HepG2 (cell line): ENCODE measurements around the gene BARX2. TPM values are rescaled to one million over a fixed set of nuclear protein-coding genes. Genes with fewer than 3 reads are reported as not detected.

Source experiments
- ATAC-seq: fragments of 200-7000 bp; cut with Tn5 transposase; 3 replicates; pipeline ENCODE4 v1.9.1; 2020; ENCODE audit warnings: mild to moderate bottlenecking, moderate library complexity
- BruUV-seq: library from RNA; stranded (reverse); fragments of 400-500 nt; replicated peaks from 2 replicates; lab custom pipeline; 2021; lab: Mats Ljungman, UMichigan
- CTCF ChIA-PET: fragments of 300-600 bp; formaldehyde crosslinking; extraction: SDS; loops from one replicate; lab custom pipeline; 2021; ENCODE audit warnings: low total read pairs, inconsistent platforms, low intra/inter-chr PET ratio; lab: Yijun Ruan, JAX
- POLR2A ChIA-PET: fragments of 350-600 bp; sonication (Branson Sonifier 250); formaldehyde crosslinking; loops from one replicate; lab custom pipeline; 2020; ENCODE audit warnings: antibody characterized with exemption, inconsistent platforms; lab: Yijun Ruan, JAX
- DNase-seq: peaks from one replicate; pipeline ENCODE4 v3.0.0-alpha.2; 2015; ENCODE audit warnings: low spot score
- FAIRE-seq: peaks from 3 replicates; lab custom pipeline; 2011; peaks lifted over from hg19 to GRCh38; lab: Jason Lieb, UNC
- H2AFZ ChIP-seq: one replicate; pipeline ENCODE4 v1.6.1; 2011; ENCODE audit warnings: low read length, inconsistent platforms
- H3K27ac ChIP-seq: fragments of 300-600 bp; 3 replicates; pipeline ENCODE4 v1.8.0; 2011; ENCODE audit warnings: mixed run types, mild to moderate bottlenecking, mixed read lengths, low read length, inconsistent platforms; ENCODE audit not compliant: insufficient read depth; ENCODE audit errors: extremely low read length
- H3K27me3 ChIP-seq, 2 experiments: fragments of 200-600 bp in 1 of 2; 2 replicates in 1 of 2; 3 replicates in 1 of 2; pipeline versions ENCODE4 v1.6.0 to v1.8.0; 2011; ENCODE audit warnings: low read length in 2 of 2, mild to moderate bottlenecking in 2 of 2, moderate library complexity in 2 of 2, inconsistent platforms in 1 of 2; ENCODE audit not compliant: insufficient read depth in 2 of 2, control insufficient read depth in 1 of 2
- H3K36me3 ChIP-seq, 2 experiments: fragments of 200-600 bp in 1 of 2; replicated peaks in 1 of 2; 2 replicates in 1 of 2; 3 replicates in 1 of 2; pipeline versions ENCODE4 v1.5.1 to v1.8.0; 2011; ENCODE audit warnings: low read length in 2 of 2, inconsistent platforms in 1 of 2; ENCODE audit not compliant: insufficient read depth in 2 of 2, control insufficient read depth in 1 of 2
- H3K4me1 ChIP-seq: 2 replicates; pipeline ENCODE4 v1.5.1; 2012; ENCODE audit warnings: low read length, inconsistent platforms; ENCODE audit not compliant: insufficient read depth
- H3K4me2 ChIP-seq: 2 replicates; pipeline ENCODE4 v1.6.0; 2011; ENCODE audit warnings: low read depth, low read length, inconsistent platforms
- H3K4me3 ChIP-seq, 3 experiments: fragments of 200-600 bp in 1 of 3; sonication (generic), shearing (Covaris generic) in 1 of 3; replicated peaks in 1 of 3; 2 replicates each; pipeline ENCODE4 v1.5.1; 2011 to 2016; ENCODE audit warnings: low read length in 3 of 3, inconsistent platforms in 2 of 3, low read depth in 2 of 3, mild to moderate bottlenecking in 2 of 3, control low read depth in 1 of 3, mixed read lengths in 1 of 3; ENCODE audit not compliant: insufficient read depth in 1 of 3
- H3K79me2 ChIP-seq: one replicate; pipeline ENCODE4 v1.6.1; 2011; ENCODE audit warnings: low read length, inconsistent platforms; ENCODE audit not compliant: insufficient read depth
- H3K9ac ChIP-seq: 2 replicates; pipeline ENCODE4 v1.6.0; 2011; ENCODE audit warnings: mild to moderate bottlenecking, low read depth, low read length, inconsistent platforms; ENCODE audit not compliant: insufficient read depth
- H3K9me3 ChIP-seq: 2 replicates; pipeline ENCODE4 v1.5.1; 2012; ENCODE audit warnings: mild to moderate bottlenecking, low read length
- H4K20me1 ChIP-seq: 2 replicates; pipeline ENCODE4 v1.6.0; 2011; ENCODE audit warnings: inconsistent platforms, mild to moderate bottlenecking, low read length, moderate library complexity; ENCODE audit not compliant: insufficient read depth
- CREM ChIP-seq, 2 experiments: sonication (generic) in 1 of 2; formaldehyde crosslinking in 1 of 2; IDR thresholded peaks; 2 replicates each; pipeline versions ENCODE4 v1.4.0 to v1.6.1; 2016 to 2020; ENCODE audit warnings: antibody characterized with exemption in 1 of 2, mild to moderate bottlenecking in 1 of 2, missing genetic modification reagents in 1 of 2
- CSRNP1 ChIP-seq: sonication (generic); formaldehyde crosslinking; IDR thresholded peaks from 2 replicates; pipeline ENCODE4 v1.8.1; 2023; ENCODE audit warnings: mild to moderate bottlenecking, missing genetic modification reagents
- HOXA5 ChIP-seq: sonication (generic); formaldehyde crosslinking; IDR thresholded peaks from 2 replicates; pipeline ENCODE4 v1.4.0; 2020; ENCODE audit warnings: missing genetic modification reagents
- HOXA7 ChIP-seq: sonication (generic); formaldehyde crosslinking; IDR thresholded peaks from 2 replicates; pipeline ENCODE4 v1.8.1; 2022; ENCODE audit warnings: mild to moderate bottlenecking, missing genetic modification reagents, moderate library complexity
- KDM2A ChIP-seq: sonication (generic); formaldehyde crosslinking; IDR thresholded peaks from 2 replicates; pipeline ENCODE4 v1.4.0; 2020; ENCODE audit warnings: low read depth, missing genetic modification reagents, borderline replicate concordance
- MTA3 ChIP-seq: sonication (generic); formaldehyde crosslinking; IDR thresholded peaks from 2 replicates; pipeline ENCODE4 v1.4.0; 2020; ENCODE audit warnings: missing genetic modification reagents
- NFRKB ChIP-seq: fragments of 450-650 bp; IDR thresholded peaks from 2 replicates; pipeline ENCODE4 v1.6.1; 2017
- RFX1 ChIP-seq: fragments of 450-650 bp; IDR thresholded peaks from 2 replicates; pipeline ENCODE4 v1.6.1; 2017
- SRSF9 ChIP-seq: fragments of 200-400 bp; formaldehyde crosslinking; IDR thresholded peaks from 2 replicates; pipeline ENCODE4 v1.6.1; 2018; ENCODE audit warnings: borderline replicate concordance, mild to moderate bottlenecking, low read depth, low read length; ENCODE audit not compliant: insufficient read depth, poor library complexity, severe bottlenecking
- ZC3H4 ChIP-seq: sonication (generic); formaldehyde crosslinking; IDR thresholded peaks from 2 replicates; pipeline ENCODE4 v1.4.0; 2020; ENCODE audit warnings: missing genetic modification reagents, borderline replicate concordance
- ZNF24 ChIP-seq: fragments of 450-650 bp; IDR thresholded peaks from 2 replicates; pipeline ENCODE4 v1.6.1; 2017; ENCODE audit warnings: antibody characterized with exemption, mild to moderate bottlenecking
- ZNF562 ChIP-seq: sonication (generic); formaldehyde crosslinking; IDR thresholded peaks from 2 replicates; pipeline ENCODE4 v1.8.0; 2022; ENCODE audit warnings: missing genetic modification reagents, borderline replicate concordance
- ZNF577 ChIP-seq: sonication (generic); formaldehyde crosslinking; IDR thresholded peaks from 2 replicates; pipeline ENCODE4 v1.4.0; 2020; ENCODE audit warnings: mild to moderate bottlenecking, low read depth, missing genetic modification reagents, borderline replicate concordance
- WGBS: methylation state at CpG from one replicate; pipeline ENCODE4 v1.1.6; 2017; ENCODE audit warnings: low lambda C conversion rate; 5-methylcytosine and 5-hydroxymethylcytosine counted together
- in situ Hi-C: cut with HindIII; loops from 2 replicates; pipeline ENCODE4 v1.10.0; 2017; ENCODE audit warnings: low pct_unique_long_range_greater_than_20kb; ENCODE audit not compliant: extremely low pct_ligation_motif_present
- intact Hi-C: fragments of 100-400 bp; cut with micrococcal nuclease; formaldehyde crosslinking; loops from one replicate; pipeline ENCODE4 v1.10.0; 2022; ENCODE audit not compliant: unreplicated experiment
- polyA plus RNA-seq, 8 experiments: library from polyadenylated mRNA; depleted of rRNA in 3 of 8; stranded (reverse) in 7 of 8; unstranded in 1 of 8; fragments of >200 nt; fragmentation: Illumina TruSeq in 4 of 8; extraction: Trizol in 4 of 8; gene quantifications; 2 replicates each; pipeline versions ENCODE4 v1.2.1 to v1.2.3, GENCODE V29; 2011 to 2016; ENCODE audit warnings: low read depth in 4 of 8, missing spikeins in 1 of 8, mixed read lengths in 1 of 8; ENCODE audit not compliant: insufficient read depth in 1 of 8
- total RNA-seq, 5 experiments: library from RNA; depleted of rRNA; stranded (reverse); fragments of >200 nt; fragmentation: Illumina TruSeq; extraction: Trizol; gene quantifications; 2 replicates each; pipeline ENCODE4 v1.2.3, GENCODE V29; 2016; ENCODE audit warnings: low read depth in 1 of 5
- TF ChIP-seq, protein P1 (sequence below): sonication (generic); formaldehyde crosslinking; IDR thresholded peaks from 2 replicates; pipeline ENCODE4 v1.4.0; 2020; ENCODE audit warnings: missing genetic modification reagents, borderline replicate concordance

Gene BARX2
- total and polyA plus RNA-seq, 2 of the 13 experiments (the other 11 are each of a cell fraction or from before 2014, with no cell fraction given): not detected

- ATAC-seq (no peak), FAIRE-seq (no peak), DNase-seq (no peak)
- no peak overlapping the region for H3K4me2 ChIP-seq
- WGBS: 0% methylated on average over 4 of the region's 6 CpGs
- H2AFZ ChIP-seq: no peak overlapping the region
- TF ChIP-seq KDM2A (CRISPR knock-in tag) (no peak), ZC3H4 (CRISPR knock-in tag) (no peak), HOXA7 (CRISPR knock-in tag) (no peak), CSRNP1 (no peak), ZNF577 (CRISPR knock-in tag) (no peak), ZNF562 (CRISPR knock-in tag) (no peak), CREM (IDR thresholded peaks at IDR 0.05) (no peak), CREM (CRISPR knock-in tag; IDR thresholded peaks at IDR 0.05) (no peak), MTA3 (CRISPR knock-in tag) (no peak), SRSF9 (no peak), NFRKB (no peak), ZNF24 (no peak), RFX1 (no peak), HOXA5 (CRISPR knock-in tag) (no peak)
- TF ChIP-seq, protein P1, sequence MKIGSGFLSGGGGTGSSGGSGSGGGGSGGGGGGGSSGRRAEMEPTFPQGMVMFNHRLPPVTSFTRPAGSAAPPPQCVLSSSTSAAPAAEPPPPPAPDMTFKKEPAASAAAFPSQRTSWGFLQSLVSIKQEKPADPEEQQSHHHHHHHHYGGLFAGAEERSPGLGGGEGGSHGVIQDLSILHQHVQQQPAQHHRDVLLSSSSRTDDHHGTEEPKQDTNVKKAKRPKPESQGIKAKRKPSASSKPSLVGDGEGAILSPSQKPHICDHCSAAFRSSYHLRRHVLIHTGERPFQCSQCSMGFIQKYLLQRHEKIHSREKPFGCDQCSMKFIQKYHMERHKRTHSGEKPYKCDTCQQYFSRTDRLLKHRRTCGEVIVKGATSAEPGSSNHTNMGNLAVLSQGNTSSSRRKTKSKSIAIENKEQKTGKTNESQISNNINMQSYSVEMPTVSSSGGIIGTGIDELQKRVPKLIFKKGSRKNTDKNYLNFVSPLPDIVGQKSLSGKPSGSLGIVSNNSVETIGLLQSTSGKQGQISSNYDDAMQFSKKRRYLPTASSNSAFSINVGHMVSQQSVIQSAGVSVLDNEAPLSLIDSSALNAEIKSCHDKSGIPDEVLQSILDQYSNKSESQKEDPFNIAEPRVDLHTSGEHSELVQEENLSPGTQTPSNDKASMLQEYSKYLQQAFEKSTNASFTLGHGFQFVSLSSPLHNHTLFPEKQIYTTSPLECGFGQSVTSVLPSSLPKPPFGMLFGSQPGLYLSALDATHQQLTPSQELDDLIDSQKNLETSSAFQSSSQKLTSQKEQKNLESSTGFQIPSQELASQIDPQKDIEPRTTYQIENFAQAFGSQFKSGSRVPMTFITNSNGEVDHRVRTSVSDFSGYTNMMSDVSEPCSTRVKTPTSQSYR: no peak
- H3K4me1 ChIP-seq: no peaks in the 10 kb centered on the region
- POLR2A ChIA-PET: no interaction called here
- no peak overlapping the region for H3K27ac ChIP-seq
- intact Hi-C loops (no loop called here), in situ Hi-C loops (no loop called here)
- no peaks in the 10 kb centered on the region for H3K9me3 ChIP-seq
- H3K9ac ChIP-seq: no peak overlapping the region
- H3K79me2 ChIP-seq: no peaks in the 10 kb centered on the region
- H4K20me1 ChIP-seq: no peaks in the 10 kb centered on the region
- CTCF ChIA-PET: no interaction called here
- H3K27me3 ChIP-seq: no peaks in the 10 kb centered on the region; a peak in 1 of 5 replicates
- H3K36me3 ChIP-seq: no peaks in the 10 kb centered on the region
- H3K4me3 ChIP-seq: no peak overlapping the region
- no TSS peak for BruUV-seq
These were observed 114.4 kb downstream of the BARX2 start for GRCh38 chr11:129490004-129490403.
